AG09319 (cell line): Measurements from ENCODE around the gene MARK3.

Source experiments
- DNase-seq: peaks from one replicate; pipeline ENCODE4 v3.0.0-alpha.2; 2010; ENCODE audit warnings: low read depth; ENCODE audit errors: extremely low read depth
- CTCF ChIP-seq: IDR thresholded peaks from 2 replicates; pipeline ENCODE4 v1.5.1; 2011; ENCODE audit warnings: low read depth, mild to moderate bottlenecking, inconsistent platforms, low read length, moderate library complexity

Gene MARK3

GRCh38 chr14:103533999-103534575 is 148.9 kb downstream of the MARK3 start:
- TF ChIP-seq CTCF: no peak
- DNase-seq: no peak

GRCh38 chr14:103534576-103535061 is 149.4 kb downstream of the MARK3 start:
- no peak for DNase-seq
- TF ChIP-seq CTCF: no peak

GRCh38 chr14:103535081-103535890 is 150.1 kb downstream of the MARK3 start:
- DNase-seq: no peak

GRCh38 chr14:103535891-103536565 is 150.8 kb downstream of the MARK3 start:
- DNase-seq: no peak

More at GRCh38 chr14:103535081-103535890, 150.1 kb downstream of the MARK3 start:
- TF ChIP-seq CTCF: no peak

GRCh38 chr14:103536693-103537092 is 151.5 kb downstream of the MARK3 start:
- no peak for DNase-seq

More at GRCh38 chr14:103535891-103536565, 150.8 kb downstream of the MARK3 start:
- TF ChIP-seq CTCF: no peak

GRCh38 chr14:103537175-103537990 is 152.2 kb downstream of the MARK3 start:
- no peak for DNase-seq
- TF ChIP-seq CTCF: no peak

More at GRCh38 chr14:103536693-103537092, 151.5 kb downstream of the MARK3 start:
- TF ChIP-seq CTCF: no peak
